GM12874 (cell line): Measurements from ENCODE around the gene DNAH7.
A peak's percentile ranks its signal among the peaks of the same experiment; 100 is the strongest.

ENCODE experiments used
- CTCF ChIP-seq: IDR thresholded peaks from 2 replicates; pipeline ENCODE4 v1.5.1; 2011; ENCODE audit warnings: low read depth, mild to moderate bottlenecking, control low read depth, low read length, moderate library complexity; ENCODE audit not compliant: insufficient read depth

DNAH7 gene

GRCh38 chr2:196074631-196075030 lies 6.0 kb upstream of the DNAH7 start:
- TF ChIP-seq CTCF = no peak

GRCh38 chr2:196073521-196073920 lies 4.9 kb upstream of the DNAH7 start:
- TF ChIP-seq CTCF = no peak

- no peak for TF ChIP-seq CTCF
Observed at GRCh38 chr2:196067088-196067382, 1.6 kb downstream of the DNAH7 start.

GRCh38 chr2:196066291-196067087 lies 2.1 kb downstream of the DNAH7 start:
- TF ChIP-seq CTCF = peak; percentile 40; the same call in 1 of the 2 replicates

GRCh38 chr2:196063773-196064172 lies 4.9 kb downstream of the DNAH7 start:
- no peak for TF ChIP-seq CTCF

GRCh38 chr2:196059491-196059960 lies 9.1 kb downstream of the DNAH7 start:
- TF ChIP-seq CTCF = no peak

GRCh38 chr2:196054631-196055030 lies 14.0 kb downstream of the DNAH7 start:
- TF ChIP-seq CTCF = no peak
